Skeletal muscle cell (primary cell): ENCODE measurements around the gene THSD4.
"Not testable (repeated sequence)": the region's sequence is repeated elsewhere in the genome, so short reads cannot be mapped to it uniquely, and the experiment has no call there.

Experiments used
- DNase-seq: peaks from one replicate; pipeline ENCODE4 v3.0.0-alpha.2; 2010; ENCODE audit warnings: low read depth
- H3K4me3 ChIP-seq: 2 replicates; pipeline ENCODE4 v1.5.1; 2011; ENCODE audit warnings: low read depth, mild to moderate bottlenecking, control low read depth, low read length, moderate library complexity

The THSD4 gene

GRCh38 chr15:71238926-71239325, 123.7 kb downstream of the THSD4 start:
- DNase-seq = no peak

GRCh38 chr15:71239592-71240364, 124.5 kb downstream of the THSD4 start:
- no peak for DNase-seq

More at GRCh38 chr15:71238926-71239325, 123.7 kb downstream of the THSD4 start:
- H3K4me3 ChIP-seq = no peak overlapping the region

GRCh38 chr15:71242292-71242691, 127.0 kb downstream of the THSD4 start:
- H3K4me3 ChIP-seq = no peak overlapping the region
- no peak for DNase-seq

More at GRCh38 chr15:71239592-71240364, 124.5 kb downstream of the THSD4 start:
- no peak overlapping the region for H3K4me3 ChIP-seq

- DNase-seq = no peak
- no peak overlapping the region for H3K4me3 ChIP-seq
Measured at GRCh38 chr15:71244250-71244649, 129.0 kb downstream of the THSD4 start.

GRCh38 chr15:71245588-71245987, 130.3 kb downstream of the THSD4 start:
- H3K4me3 ChIP-seq = no peak overlapping the region
- DNase-seq = no peak

- H3K4me3 ChIP-seq = no peak overlapping the region
- DNase-seq = no peak
Measured at GRCh38 chr15:71248386-71248785, 133.1 kb downstream of the THSD4 start.

- H3K4me3 ChIP-seq = no peak overlapping the region
- no peak for DNase-seq
Measured at GRCh38 chr15:71249986-71250385, 134.7 kb downstream of the THSD4 start.

GRCh38 chr15:71250936-71251583, 135.8 kb downstream of the THSD4 start:
- no peak for DNase-seq
- H3K4me3 ChIP-seq = no peak overlapping the region

- no peak for DNase-seq
- H3K4me3 ChIP-seq = no peak overlapping the region
Measured at GRCh38 chr15:71251584-71252043, 136.3 kb downstream of the THSD4 start.

GRCh38 chr15:71252044-71252739, 136.9 kb downstream of the THSD4 start:
- no peak overlapping the region for H3K4me3 ChIP-seq
- DNase-seq = no peak

GRCh38 chr15:71252740-71253047, 137.4 kb downstream of the THSD4 start:
- DNase-seq = no peak
- H3K4me3 ChIP-seq = no peak overlapping the region

GRCh38 chr15:71254491-71254890, 139.2 kb downstream of the THSD4 start:
- no peak overlapping the region for H3K4me3 ChIP-seq
- no peak for DNase-seq

- DNase-seq = no peak
- no peak overlapping the region for H3K4me3 ChIP-seq
Measured at GRCh38 chr15:71256934-71257664, 141.8 kb downstream of the THSD4 start.

GRCh38 chr15:71259866-71260265, 144.6 kb downstream of the THSD4 start:
- H3K4me3 ChIP-seq = no peak overlapping the region
- DNase-seq = no peak

GRCh38 chr15:71261418-71261817, 146.1 kb downstream of the THSD4 start:
- no peak overlapping the region for H3K4me3 ChIP-seq
- DNase-seq = no peak

GRCh38 chr15:71261909-71262308, 146.6 kb downstream of the THSD4 start:
- DNase-seq = no peak
- H3K4me3 ChIP-seq = no peak overlapping the region

- no peak overlapping the region for H3K4me3 ChIP-seq
- no peak for DNase-seq
Measured at GRCh38 chr15:71262599-71262998, 147.3 kb downstream of the THSD4 start.

- not testable (repeated sequence) for DNase-seq, H3K4me3 ChIP-seq
Measured at GRCh38 chr15:71265606-71266005, 150.3 kb downstream of the THSD4 start.

GRCh38 chr15:71271327-71271726, 156.1 kb downstream of the THSD4 start:
- DNase-seq = no peak
- no peak overlapping the region for H3K4me3 ChIP-seq

- H3K4me3 ChIP-seq = no peak overlapping the region
- DNase-seq = peak; percentile 65
Measured at GRCh38 chr15:71272932-71273331, 157.7 kb downstream of the THSD4 start.
